Omental fat pad (tissue), 4 donors: ENCODE measurements around the gene SLC35E1. TPM values are rescaled to one million over a fixed set of nuclear protein-coding genes. Genes with fewer than 3 reads are reported as not detected.
"Not testable (repeated sequence)": the region's sequence is repeated elsewhere in the genome, so short reads cannot be mapped to it uniquely, and the experiment has no call there.

Source experiments
- ATAC-seq: fragments of 150-250 bp; one replicate; pipeline ENCODE4 v1.9.1; 2016; ENCODE audit warnings: mild to moderate bottlenecking, moderate library complexity; ENCODE audit not compliant: low FRiP score
- DNase-seq: peaks from one replicate; pipeline ENCODE4 v3.0.0-alpha.2; 2019; ENCODE audit warnings: low spot score
- total RNA-seq, 4 donors: library from RNA; depleted of rRNA; stranded (reverse); fragments of >200 nt; gene quantifications; one replicate each; pipeline ENCODE4 v1.1.0, GENCODE V29; 2016
- TF ChIP-seq, protein P1 (sequence below), 3 donors: fragments of 450-650 bp; IDR thresholded peaks; one replicate each; pipeline ENCODE4 v1.5.1; 2016 to 2017; ENCODE audit warnings: antibody characterized with exemption in 3 of 3, mild to moderate bottlenecking in 3 of 3, moderate library complexity in 2 of 3

Gene SLC35E1
- total RNA-seq, 4 donors from 2014 or later: 22.9 to 46.3 (median 36.1) TPM

DNA sequence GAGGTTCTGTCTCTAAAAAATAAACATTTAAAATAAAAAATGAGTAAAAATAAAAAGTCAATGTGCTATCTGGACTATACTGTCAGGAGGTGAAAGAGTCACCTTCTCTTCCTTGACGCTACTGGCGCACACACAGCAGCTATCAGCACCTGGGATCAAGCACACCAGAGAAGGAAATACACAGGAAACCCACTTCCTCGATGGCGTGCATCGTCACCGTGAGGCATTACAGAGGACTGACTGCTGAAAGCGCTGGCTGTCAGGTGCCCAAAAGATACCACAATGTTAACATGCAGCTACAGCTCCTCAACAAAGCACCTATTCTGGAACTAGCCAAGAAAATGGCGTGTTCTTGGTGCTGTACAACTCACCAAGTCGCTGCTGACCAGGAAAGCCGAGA lies 6.1 kb downstream of the SLC35E1 start:
- TF ChIP-seq, protein P1, sequence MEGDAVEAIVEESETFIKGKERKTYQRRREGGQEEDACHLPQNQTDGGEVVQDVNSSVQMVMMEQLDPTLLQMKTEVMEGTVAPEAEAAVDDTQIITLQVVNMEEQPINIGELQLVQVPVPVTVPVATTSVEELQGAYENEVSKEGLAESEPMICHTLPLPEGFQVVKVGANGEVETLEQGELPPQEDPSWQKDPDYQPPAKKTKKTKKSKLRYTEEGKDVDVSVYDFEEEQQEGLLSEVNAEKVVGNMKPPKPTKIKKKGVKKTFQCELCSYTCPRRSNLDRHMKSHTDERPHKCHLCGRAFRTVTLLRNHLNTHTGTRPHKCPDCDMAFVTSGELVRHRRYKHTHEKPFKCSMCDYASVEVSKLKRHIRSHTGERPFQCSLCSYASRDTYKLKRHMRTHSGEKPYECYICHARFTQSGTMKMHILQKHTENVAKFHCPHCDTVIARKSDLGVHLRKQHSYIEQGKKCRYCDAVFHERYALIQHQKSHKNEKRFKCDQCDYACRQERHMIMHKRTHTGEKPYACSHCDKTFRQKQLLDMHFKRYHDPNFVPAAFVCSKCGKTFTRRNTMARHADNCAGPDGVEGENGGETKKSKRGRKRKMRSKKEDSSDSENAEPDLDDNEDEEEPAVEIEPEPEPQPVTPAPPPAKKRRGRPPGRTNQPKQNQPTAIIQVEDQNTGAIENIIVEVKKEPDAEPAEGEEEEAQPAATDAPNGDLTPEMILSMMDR (IDR thresholded peaks at IDR 0.05): no peak
- ATAC-seq: no peak
- no peak for DNase-seq

DNA sequence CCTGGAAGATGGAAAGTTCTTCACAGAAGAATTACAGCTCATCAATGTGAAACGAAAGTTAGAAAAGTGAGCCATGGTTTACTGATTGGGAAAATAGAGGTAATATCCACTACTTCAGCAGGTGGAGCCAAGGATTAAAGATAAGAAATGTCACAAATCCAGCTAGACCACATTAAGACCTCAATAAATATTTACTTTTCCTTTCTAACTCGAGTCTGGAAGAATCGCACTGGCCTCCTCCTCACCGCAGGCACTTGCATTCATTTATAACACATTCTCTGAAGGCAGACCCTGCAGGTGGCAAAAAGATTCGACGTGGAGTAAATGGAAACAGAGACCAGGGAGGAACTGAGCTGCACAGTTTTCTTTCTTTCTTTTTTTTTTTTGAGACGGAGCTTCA lies 7.4 kb downstream of the SLC35E1 start:
- ATAC-seq (no peak), DNase-seq (no peak)
- TF ChIP-seq, protein P1 (IDR thresholded peaks at IDR 0.05): no peak

DNA sequence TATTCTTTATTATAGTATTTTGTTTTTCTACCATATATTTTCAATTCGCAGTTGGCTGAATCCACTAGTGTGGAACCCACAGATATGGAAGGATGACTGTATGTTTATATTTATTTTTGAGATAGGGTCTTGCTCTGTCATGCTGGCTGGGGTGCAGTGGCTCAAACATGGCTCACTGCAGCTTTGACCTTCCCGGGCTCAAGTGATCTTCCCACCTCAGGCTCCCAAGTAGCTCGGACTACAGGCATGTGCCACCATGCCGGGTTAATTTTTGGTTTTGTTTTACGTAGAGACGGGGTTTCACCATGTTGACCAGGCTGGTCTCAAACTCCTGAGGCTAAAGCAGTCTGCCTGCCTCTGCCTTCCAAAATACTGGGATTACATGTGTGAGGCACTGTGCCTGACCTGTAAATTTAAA lies 9.6 kb downstream of the SLC35E1 start:
- TF ChIP-seq, protein P1 (IDR thresholded peaks at IDR 0.05): no peak
- DNase-seq (no peak), ATAC-seq (no peak)

DNA sequence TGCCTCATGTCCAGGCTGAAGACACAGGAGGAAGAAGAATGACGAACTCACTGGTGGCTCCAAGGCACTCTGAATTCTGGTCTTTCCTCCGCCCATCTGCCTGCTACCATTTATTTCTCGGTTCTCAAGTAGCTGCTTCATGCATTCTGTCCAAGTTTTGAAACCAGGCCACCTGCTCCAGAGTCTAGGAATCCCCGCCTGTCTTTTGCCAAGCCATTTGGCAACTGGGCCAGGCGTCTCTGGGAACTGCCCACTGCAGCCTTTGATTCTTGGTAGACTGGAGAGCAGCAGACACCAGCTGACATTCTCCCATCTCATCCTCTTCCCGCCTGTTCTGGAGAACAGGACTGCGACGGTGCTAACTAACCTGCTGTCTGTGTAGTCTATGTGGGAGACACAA lies 10.8 kb downstream of the SLC35E1 start:
- DNase-seq: no peak
- TF ChIP-seq, protein P1 (IDR thresholded peaks at IDR 0.05): no peak
- ATAC-seq: no peak

DNA sequence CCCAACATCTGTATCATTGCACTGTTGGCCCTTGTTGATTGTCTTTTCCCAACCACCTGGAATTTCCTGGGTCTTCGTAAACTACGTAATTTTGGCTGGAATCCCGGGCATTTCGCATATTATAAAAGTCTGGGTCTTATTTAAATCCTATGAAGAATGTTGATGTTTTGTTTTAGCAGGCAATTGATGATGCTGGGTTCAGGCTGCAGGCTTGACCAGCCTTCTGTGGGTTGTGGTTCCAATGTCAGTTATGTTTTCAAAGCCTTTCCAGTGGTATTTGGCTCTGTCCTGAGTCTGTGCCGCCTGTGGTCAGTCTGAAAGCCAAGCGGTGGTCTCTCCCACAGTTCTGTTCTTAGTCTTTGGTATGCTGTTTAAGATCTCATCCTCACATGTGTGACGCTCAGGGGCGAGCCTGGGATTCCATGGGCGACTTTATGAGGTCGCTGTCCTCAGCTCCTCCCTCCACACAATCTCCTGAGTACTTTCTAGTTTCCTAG lies 12.4 kb downstream of the SLC35E1 start:
- ATAC-seq (no peak), DNase-seq (no peak)
- TF ChIP-seq, protein P1 (IDR thresholded peaks at IDR 0.05): no peak

DNA sequence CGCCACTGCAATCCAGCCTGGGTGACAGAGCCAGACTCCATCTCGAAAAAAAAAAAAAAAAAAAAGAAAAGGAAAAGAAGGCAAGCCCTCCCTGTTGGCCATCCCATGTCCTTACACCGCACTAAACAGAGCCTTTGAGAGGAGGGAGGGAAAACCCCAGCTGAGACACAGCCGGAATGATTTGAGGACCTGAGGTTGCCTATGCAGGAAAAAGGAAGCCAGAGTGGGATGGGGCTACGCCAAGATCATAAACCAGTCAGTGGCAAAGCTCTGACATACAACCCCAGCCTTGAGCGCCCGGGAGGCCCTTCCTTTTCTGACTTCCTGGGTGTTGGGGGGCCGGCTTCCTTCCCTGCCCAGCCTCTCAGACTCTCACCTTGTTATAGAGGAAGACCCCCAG lies 17.4 kb downstream of the SLC35E1 start:
- TF ChIP-seq, protein P1 (IDR thresholded peaks at IDR 0.05): no peak
- ATAC-seq (no peak), DNase-seq (no peak)

DNA sequence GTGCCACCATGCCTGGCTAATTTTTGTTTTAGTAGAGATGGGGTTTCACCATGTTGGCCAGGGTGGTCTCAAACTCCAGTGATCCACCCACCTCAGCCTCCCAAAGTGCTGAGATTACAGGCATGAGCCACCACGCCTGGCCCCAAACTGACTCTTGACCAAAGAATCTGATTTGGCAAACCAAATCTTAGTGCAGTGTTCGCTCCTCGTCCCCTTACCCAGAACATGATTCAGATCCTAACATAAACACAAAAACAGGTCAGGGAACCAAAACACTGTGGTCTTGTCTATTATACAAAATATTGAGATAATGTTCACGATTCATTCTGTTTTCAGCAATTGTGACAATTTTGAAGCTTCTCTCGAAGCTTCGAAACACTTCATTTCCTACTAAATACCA lies 20.3 kb downstream of the SLC35E1 start:
- not testable (repeated sequence) for ATAC-seq, DNase-seq

DNA sequence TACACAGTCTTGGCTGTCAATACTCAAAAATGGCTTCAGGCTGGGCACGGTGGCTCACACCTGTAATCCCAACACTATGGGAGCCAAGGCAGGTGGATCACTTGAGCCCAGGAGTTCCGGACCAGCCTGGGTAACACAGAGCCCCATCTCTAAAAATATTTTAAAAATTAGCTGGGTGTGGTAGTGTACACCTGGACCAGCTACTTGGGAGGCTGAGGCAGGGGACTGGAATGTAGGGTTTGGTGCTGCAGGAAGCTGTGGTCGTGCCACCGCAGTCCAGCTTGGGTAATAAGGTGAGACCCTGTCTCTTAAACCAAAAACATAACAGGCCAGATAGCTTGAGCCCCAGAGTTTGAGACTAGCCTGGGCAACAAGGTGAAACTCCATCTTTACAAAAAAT lies 23.3 kb downstream of the SLC35E1 start:
- TF ChIP-seq, protein P1 (IDR thresholded peaks at IDR 0.05): no peak
- ATAC-seq: no peak

More for the DNA sequence above, 23.3 kb downstream of the SLC35E1 start:
- no peak for DNase-seq
